H1 (cell line): ENCODE results near the gene LCE1E. TPM values are rescaled to one million over a fixed set of nuclear protein-coding genes. Genes with fewer than 3 reads are reported as not detected.

Experiments used
- CTCF ChIA-PET: fragments of 300-600 bp; sonication (Branson Sonifier 250); formaldehyde crosslinking; loops from one replicate; lab custom pipeline; 2021; ENCODE audit not compliant: partially characterized antibody; lab: Charles Lee
- POLR2A ChIA-PET: fragments of 300-600 bp; sonication (Branson Sonifier 250); formaldehyde crosslinking; loops from one replicate; lab custom pipeline; 2021; ENCODE audit warnings: inconsistent platforms; ENCODE audit not compliant: partially characterized antibody; lab: Charles Lee
- DNase-seq, 2 experiments: peaks; one replicate each; pipeline versions ENCODE4 v3.0.0 to v3.0.0-alpha.2; 2010 to 2022; ENCODE audit warnings: low spot score in 2 of 2, low read depth in 1 of 2, mixed read lengths in 1 of 2
- FAIRE-seq: peaks from 2 replicates; lab custom pipeline; 2011; peaks lifted over from hg19 to GRCh38; lab: Jason Lieb, UNC
- H2AFZ ChIP-seq: 2 replicates; pipeline ENCODE4 v1.8.1; 2012; ENCODE audit warnings: low read length, inconsistent platforms
- H2AK5ac ChIP-seq: 2 replicates; pipeline ENCODE4 v1.6.1; 2013; ENCODE audit warnings: low read depth, low read length
- H2BK120ac ChIP-seq: replicated peaks from 2 replicates; pipeline ENCODE3; 2013; ENCODE audit warnings: low read depth, low read length, inconsistent platforms
- H2BK12ac ChIP-seq: 2 replicates; pipeline ENCODE4 v1.6.1; 2013; ENCODE audit warnings: low read depth, low read length
- H2BK15ac ChIP-seq: 2 replicates; pipeline ENCODE4 v1.6.1; 2013; ENCODE audit warnings: low read length
- H2BK20ac ChIP-seq: 2 replicates; pipeline ENCODE4 v1.6.1; 2013; ENCODE audit warnings: low read length
- H2BK5ac ChIP-seq: 2 replicates; pipeline ENCODE4 v1.6.1; 2013; ENCODE audit warnings: low read depth, low read length
- H3K14ac ChIP-seq: 2 replicates; pipeline ENCODE4 v1.6.1; 2013; ENCODE audit warnings: inconsistent platforms; ENCODE audit not compliant: insufficient read length
- H3K18ac ChIP-seq: 2 replicates; pipeline ENCODE4 v1.6.1; 2013; ENCODE audit warnings: low read length; ENCODE audit errors: extremely low read depth
- H3K23ac ChIP-seq: 2 replicates; pipeline ENCODE4 v1.6.1; 2013; ENCODE audit warnings: inconsistent platforms; ENCODE audit not compliant: insufficient read length
- H3K23me2 ChIP-seq: 2 replicates; pipeline ENCODE4 v1.6.1; 2013; ENCODE audit warnings: low read depth, low read length
- H3K27ac ChIP-seq: 2 replicates; pipeline ENCODE4 v1.6.1; 2011; ENCODE audit warnings: low read depth, low read length, inconsistent platforms
- H3K27me3 ChIP-seq, 4 experiments: replicated peaks in 1 of 4; 1 replicate in 1 of 4; 2 replicates in 3 of 4; pipeline versions ENCODE4 v1.6.1 to v1.8.1; 2011 to 2013; ENCODE audit warnings: low read length in 3 of 4, mild to moderate bottlenecking in 3 of 4, inconsistent platforms in 2 of 4, mixed read lengths in 2 of 4, moderate library complexity in 1 of 4; ENCODE audit not compliant: control insufficient read depth in 3 of 4, insufficient read depth in 3 of 4; ENCODE audit errors: extremely low read depth in 1 of 4
- H3K36me3 ChIP-seq, 4 experiments: 2 replicates each; pipeline versions ENCODE4 v1.6.1 to v1.8.1; 2011 to 2013; ENCODE audit warnings: mild to moderate bottlenecking in 4 of 4, low read length in 3 of 4, moderate library complexity in 2 of 4, control low read depth in 1 of 4, inconsistent platforms in 1 of 4; ENCODE audit not compliant: insufficient read depth in 4 of 4, control insufficient read depth in 2 of 4
- H3K4ac ChIP-seq: replicated peaks from 2 replicates; pipeline ENCODE3; 2013; ENCODE audit warnings: low read length, low read depth, mixed read lengths, inconsistent platforms; ENCODE audit not compliant: insufficient read length
- H3K4me1 ChIP-seq, 4 experiments: replicated peaks in 1 of 4; 1 replicate in 1 of 4; 2 replicates in 3 of 4; pipeline versions ENCODE4 v1.6.1 to v1.8.1; 2011 to 2013; ENCODE audit warnings: low read length in 3 of 4, inconsistent platforms in 2 of 4, mixed read lengths in 1 of 4; ENCODE audit not compliant: insufficient read depth in 4 of 4, control insufficient read depth in 3 of 4
- H3K4me2 ChIP-seq, 2 experiments: 2 replicates each; pipeline versions ENCODE4 v1.6.1 to v1.8.1; 2011 to 2013; ENCODE audit warnings: low read depth in 2 of 2, low read length in 2 of 2, control low read depth in 1 of 2, inconsistent platforms in 1 of 2, mild to moderate bottlenecking in 1 of 2; ENCODE audit not compliant: insufficient read depth in 1 of 2
- H3K4me3 ChIP-seq, 4 experiments: fragments of 200-600, 300-600 bp in 1 of 4; sonication (generic), shearing (Covaris generic), sonication (Bioruptor Twin) in 1 of 4; 2 replicates each; pipeline versions ENCODE4 v1.5.1 to v1.8.1; 2011 to 2016; ENCODE audit warnings: low read length in 4 of 4, low read depth in 3 of 4, control low read depth in 2 of 4, inconsistent platforms in 2 of 4, mild to moderate bottlenecking in 2 of 4, mixed read lengths in 1 of 4, moderate library complexity in 1 of 4; ENCODE audit not compliant: insufficient read depth in 2 of 4; ENCODE audit errors: extremely low read depth in 1 of 4
- H3K56ac ChIP-seq: replicated peaks from 2 replicates; pipeline ENCODE3; 2013; ENCODE audit warnings: low read depth, mild to moderate bottlenecking, mixed read lengths, low read length, inconsistent platforms; ENCODE audit not compliant: insufficient read length
- H3K79me1 ChIP-seq: 2 replicates; pipeline ENCODE4 v1.6.1; 2013; ENCODE audit warnings: low read depth, low read length, control low read depth
- H3K79me2 ChIP-seq, 2 experiments: 2 replicates each; pipeline versions ENCODE4 v1.6.1 to v1.8.1; 2012 to 2013; ENCODE audit warnings: low read length in 2 of 2, mild to moderate bottlenecking in 2 of 2, inconsistent platforms in 1 of 2; ENCODE audit not compliant: insufficient read depth in 2 of 2, control insufficient read depth in 1 of 2
- H3K9ac ChIP-seq, 4 experiments: replicated peaks in 1 of 4; 1 replicate in 1 of 4; 2 replicates in 3 of 4; pipeline versions ENCODE4 v1.6.1 to v1.8.1; 2011 to 2013; ENCODE audit warnings: low read depth in 3 of 4, low read length in 3 of 4, control low read depth in 2 of 4, mild to moderate bottlenecking in 2 of 4, moderate library complexity in 2 of 4, inconsistent platforms in 1 of 4; ENCODE audit errors: extremely low read depth in 1 of 4
- H3K9me3 ChIP-seq, 2 experiments: 2 replicates each; pipeline versions ENCODE4 v1.6.1 to v1.8.1; 2012 to 2013; ENCODE audit warnings: mild to moderate bottlenecking in 2 of 2, moderate library complexity in 2 of 2, control low read depth in 1 of 2, inconsistent platforms in 1 of 2, low read depth in 1 of 2, low read length in 1 of 2, mixed read lengths in 1 of 2; ENCODE audit not compliant: insufficient read depth in 2 of 2
- H4K20me1 ChIP-seq, 2 experiments: replicated peaks in 1 of 2; 2 replicates each; pipeline versions ENCODE3 to v1.8.1; 2011 to 2013; ENCODE audit warnings: inconsistent platforms in 2 of 2, low read length in 2 of 2, mild to moderate bottlenecking in 1 of 2; ENCODE audit not compliant: insufficient read depth in 2 of 2, control insufficient read depth in 1 of 2
- H4K5ac ChIP-seq: 2 replicates; pipeline ENCODE4 v1.6.1; 2013; ENCODE audit warnings: low read length, low read depth, mixed read lengths, inconsistent platforms; ENCODE audit not compliant: insufficient read length
- H4K8ac ChIP-seq: 2 replicates; pipeline ENCODE4 v1.8.0; 2013; ENCODE audit warnings: mild to moderate bottlenecking, moderate library complexity, low read length, inconsistent platforms; ENCODE audit not compliant: insufficient read depth; ENCODE audit errors: extremely low read depth
- H4K91ac ChIP-seq: replicated peaks from 2 replicates; pipeline ENCODE3; 2013; ENCODE audit warnings: low read length, mixed read lengths, inconsistent platforms; ENCODE audit not compliant: insufficient read length
- ATF2 ChIP-seq: IDR thresholded peaks from 2 replicates; pipeline ENCODE4 v1.6.1; 2012; ENCODE audit warnings: low read length, inconsistent platforms
- BACH1 ChIP-seq: IDR thresholded peaks from 2 replicates; pipeline ENCODE4 v1.6.1; 2012; ENCODE audit warnings: low read length, improper control_type of control experiment
- CBX5 ChIP-seq: fragments of 300-800, 300-1000 bp; sonication (generic); IDR thresholded peaks from 2 replicates; pipeline ENCODE4 v1.7.1; 2016; ENCODE audit warnings: antibody characterized with exemption, low read length, low read depth
- E2F6 ChIP-seq: IDR thresholded peaks from 2 replicates; pipeline ENCODE4 v1.6.1; 2012; ENCODE audit warnings: inconsistent platforms
- JUN ChIP-seq: IDR thresholded peaks from 2 replicates; pipeline ENCODE4 v1.6.1; 2011; ENCODE audit warnings: low read depth, mild to moderate bottlenecking, improper control_type of control experiment, low read length
- NANOG ChIP-seq: IDR thresholded peaks from 2 replicates; pipeline ENCODE4 v1.6.1; 2011; ENCODE audit warnings: low read length, low read depth, mild to moderate bottlenecking, inconsistent platforms; ENCODE audit not compliant: insufficient read depth, poor library complexity, severe bottlenecking
- NRF1 ChIP-seq: IDR thresholded peaks from 2 replicates; pipeline ENCODE4 v1.6.1; 2011; ENCODE audit warnings: mild to moderate bottlenecking, low read depth, low read length, improper control_type of control experiment
- RBBP5 ChIP-seq: IDR thresholded peaks from 2 replicates; pipeline ENCODE4 v1.7.1; 2012; ENCODE audit warnings: low read depth, mild to moderate bottlenecking, inconsistent platforms, low read length, moderate library complexity, borderline replicate concordance
- SIRT6 ChIP-seq: IDR thresholded peaks from one replicate; pipeline ENCODE4 v1.7.1; 2012; ENCODE audit warnings: low read length, inconsistent platforms
- SIX5 ChIP-seq: IDR thresholded peaks from 2 replicates; pipeline ENCODE4 v1.6.1; 2011; ENCODE audit warnings: mild to moderate bottlenecking, low read depth, low read length
- TAF1 ChIP-seq: IDR thresholded peaks from 2 replicates; pipeline ENCODE4 v1.6.1; 2011; ENCODE audit warnings: mild to moderate bottlenecking, low read depth, low read length
- WGBS, 2 experiments: shearing (Covaris generic) in 1 of 2; methylation state at CpG; one replicate each; pipeline versions ENCODE4 v1.1.6 to v1.1.7; 2013 to 2015; ENCODE audit warnings: low lambda C conversion rate in 2 of 2, mixed read lengths in 2 of 2, inconsistent platforms in 1 of 2, low coverage in 1 of 2, missing lambda C conversion rate in 1 of 2; ENCODE audit not compliant: insufficient replicate concordance in 2 of 2, insufficient coverage in 1 of 2, insufficient read length in 1 of 2; ENCODE audit errors: extremely low coverage in 1 of 2, missing lambda C conversion rate in 1 of 2; 5-methylcytosine and 5-hydroxymethylcytosine counted together
- polyA plus RNA-seq, 7 experiments: library from polyadenylated mRNA; depleted of rRNA in 3 of 7; stranded (reverse) in 5 of 7; unstranded in 2 of 7; fragments of >200 nt in 5 of 7; fragments of 200-250 nt in 2 of 7; gene quantifications; 1 replicate in 5 of 7; 2 replicates in 1 of 7; 4 replicates in 1 of 7; pipeline versions ENCODE4 v1.2.1 to v1.2.3, GENCODE V29; 2011 to 2013; ENCODE audit warnings: missing spikeins in 2 of 7, mixed read lengths in 2 of 7
- total RNA-seq: library from RNA; stranded (reverse); fragmentation: NEBNext Ultra II Directional; extraction: Animal tissue kit (Norgen Biotek cat#: 25700); gene quantifications from 2 replicates; pipeline ENCODE4 v1.2.1, GENCODE V29; 2021

LCE1E gene
- total and polyA plus RNA-seq, 2 of the 8 experiments (the other 6 are each of a cell fraction or from before 2014, with no cell fraction given), result not detected

GRCh38 chr1:152756872-152757271, 29.2 kb upstream of the LCE1E start:
- WGBS, 2 experiments, result 100% methylated on average over 1 of the region's 2 CpGs; no CpG with 5 or more reads in 1 of the 2 experiments
- FAIRE-seq, result no peak
- peaks cover 81 to 88% of the 10 kb centered on the region in 2 experiments for H3K9me3 ChIP-seq

More at GRCh38 chr1:152756872-152757271, 29.2 kb upstream of the LCE1E start:
- Histone ChIP-seq H3K23me2 (no peaks in the 10 kb centered on the region), H3K4me2 (no peak overlapping the region), H2BK12ac (no peak overlapping the region), H2BK20ac (no peak overlapping the region), H2AK5ac (no peak overlapping the region), H3K36me3 (no peaks in the 10 kb centered on the region), H2AFZ (no peak overlapping the region), H3K4me1 (no peaks in the 10 kb centered on the region), H3K27me3 (no peaks in the 10 kb centered on the region), H2BK5ac (no peak overlapping the region), H4K91ac (no peak overlapping the region), H3K9ac (no peak overlapping the region), H3K79me2 (no peaks in the 10 kb centered on the region), H3K14ac (no peak overlapping the region), H3K18ac (no peak overlapping the region), H3K4me3 (no peak overlapping the region), H3K56ac (no peak overlapping the region), H4K20me1 (no peaks in the 10 kb centered on the region), H4K8ac (no peak overlapping the region), H2BK120ac (no peak overlapping the region), H3K23ac (no peak overlapping the region), H3K4ac (no peak overlapping the region), H3K27ac (no peak overlapping the region), H3K79me1 (no peaks in the 10 kb centered on the region), H2BK15ac (no peak overlapping the region), H4K5ac (no peak overlapping the region)
- TF ChIP-seq BACH1, result no peak
- TF ChIP-seq CBX5, result no peak
- TF ChIP-seq SIRT6, result no peak
- no peak for TF ChIP-seq NRF1
- TF ChIP-seq JUN, result no peak
- TF ChIP-seq TAF1, result no peak
- TF ChIP-seq NANOG, result no peak
- no peak for TF ChIP-seq RBBP5
- no peak for TF ChIP-seq ATF2
- no peak for TF ChIP-seq E2F6
- no peak for TF ChIP-seq SIX5
- POLR2A ChIA-PET, result no interaction called here
- DNase-seq, result no peak
- CTCF ChIA-PET, result no interaction called here
